HepG2 (cell line): ENCODE measurements around the gene EXOC6B. TPM values are rescaled to one million over a fixed set of nuclear protein-coding genes. Genes with fewer than 3 reads are reported as not detected.

Experiments used
- ATAC-seq: fragments of 200-7000 bp; cut with Tn5 transposase; 3 replicates; pipeline ENCODE4 v1.9.1; 2020; ENCODE audit warnings: mild to moderate bottlenecking, moderate library complexity
- BruUV-seq: library from RNA; stranded (reverse); fragments of 400-500 nt; replicated peaks from 2 replicates; lab custom pipeline; 2021; lab: Mats Ljungman, UMichigan
- CTCF ChIA-PET: fragments of 300-600 bp; formaldehyde crosslinking; extraction: SDS; loops from one replicate; lab custom pipeline; 2021; ENCODE audit warnings: low total read pairs, inconsistent platforms, low intra/inter-chr PET ratio; lab: Yijun Ruan, JAX
- POLR2A ChIA-PET: fragments of 350-600 bp; sonication (Branson Sonifier 250); formaldehyde crosslinking; loops from one replicate; lab custom pipeline; 2020; ENCODE audit warnings: antibody characterized with exemption, inconsistent platforms; lab: Yijun Ruan, JAX
- DNase-seq: peaks from one replicate; pipeline ENCODE4 v3.0.0-alpha.2; 2015; ENCODE audit warnings: low spot score
- FAIRE-seq: peaks from 3 replicates; lab custom pipeline; 2011; peaks lifted over from hg19 to GRCh38; lab: Jason Lieb, UNC
- H2AFZ ChIP-seq: one replicate; pipeline ENCODE4 v1.6.1; 2011; ENCODE audit warnings: low read length, inconsistent platforms
- H3K27ac ChIP-seq: fragments of 300-600 bp; 3 replicates; pipeline ENCODE4 v1.8.0; 2011; ENCODE audit warnings: mixed run types, mild to moderate bottlenecking, mixed read lengths, low read length, inconsistent platforms; ENCODE audit not compliant: insufficient read depth; ENCODE audit errors: extremely low read length
- H3K27me3 ChIP-seq, 2 experiments: fragments of 200-600 bp in 1 of 2; 2 replicates in 1 of 2; 3 replicates in 1 of 2; pipeline versions ENCODE4 v1.6.0 to v1.8.0; 2011; ENCODE audit warnings: low read length in 2 of 2, mild to moderate bottlenecking in 2 of 2, moderate library complexity in 2 of 2, inconsistent platforms in 1 of 2; ENCODE audit not compliant: insufficient read depth in 2 of 2, control insufficient read depth in 1 of 2
- H3K36me3 ChIP-seq, 2 experiments: fragments of 200-600 bp in 1 of 2; replicated peaks in 1 of 2; 2 replicates in 1 of 2; 3 replicates in 1 of 2; pipeline versions ENCODE4 v1.5.1 to v1.8.0; 2011; ENCODE audit warnings: low read length in 2 of 2, inconsistent platforms in 1 of 2; ENCODE audit not compliant: insufficient read depth in 2 of 2, control insufficient read depth in 1 of 2
- H3K4me1 ChIP-seq: 2 replicates; pipeline ENCODE4 v1.5.1; 2012; ENCODE audit warnings: low read length, inconsistent platforms; ENCODE audit not compliant: insufficient read depth
- H3K4me2 ChIP-seq: 2 replicates; pipeline ENCODE4 v1.6.0; 2011; ENCODE audit warnings: low read depth, low read length, inconsistent platforms
- H3K4me3 ChIP-seq, 3 experiments: fragments of 200-600 bp in 1 of 3; sonication (generic), shearing (Covaris generic) in 1 of 3; replicated peaks in 1 of 3; 2 replicates each; pipeline ENCODE4 v1.5.1; 2011 to 2016; ENCODE audit warnings: low read length in 3 of 3, inconsistent platforms in 2 of 3, low read depth in 2 of 3, mild to moderate bottlenecking in 2 of 3, control low read depth in 1 of 3, mixed read lengths in 1 of 3; ENCODE audit not compliant: insufficient read depth in 1 of 3
- H3K79me2 ChIP-seq: one replicate; pipeline ENCODE4 v1.6.1; 2011; ENCODE audit warnings: low read length, inconsistent platforms; ENCODE audit not compliant: insufficient read depth
- H3K9ac ChIP-seq: 2 replicates; pipeline ENCODE4 v1.6.0; 2011; ENCODE audit warnings: mild to moderate bottlenecking, low read depth, low read length, inconsistent platforms; ENCODE audit not compliant: insufficient read depth
- H3K9me3 ChIP-seq: 2 replicates; pipeline ENCODE4 v1.5.1; 2012; ENCODE audit warnings: mild to moderate bottlenecking, low read length
- H4K20me1 ChIP-seq: 2 replicates; pipeline ENCODE4 v1.6.0; 2011; ENCODE audit warnings: inconsistent platforms, mild to moderate bottlenecking, low read length, moderate library complexity; ENCODE audit not compliant: insufficient read depth
- CREM ChIP-seq, 2 experiments: sonication (generic) in 1 of 2; formaldehyde crosslinking in 1 of 2; IDR thresholded peaks; 2 replicates each; pipeline versions ENCODE4 v1.4.0 to v1.6.1; 2016 to 2020; ENCODE audit warnings: antibody characterized with exemption in 1 of 2, mild to moderate bottlenecking in 1 of 2, missing genetic modification reagents in 1 of 2
- FIP1L1 ChIP-seq: fragments of 200-400 bp; formaldehyde crosslinking; IDR thresholded peaks from 2 replicates; pipeline ENCODE4 v1.6.1; 2018; ENCODE audit warnings: low read depth, mild to moderate bottlenecking, low read length, moderate library complexity, borderline replicate concordance; ENCODE audit not compliant: insufficient read depth
- FOXO1 ChIP-seq: sonication (generic); formaldehyde crosslinking; IDR thresholded peaks from 2 replicates; pipeline ENCODE4 v1.4.0; 2020; ENCODE audit warnings: missing genetic modification reagents
- GATAD2A ChIP-seq: IDR thresholded peaks from 2 replicates; pipeline ENCODE4 v1.6.1; 2016
- HIVEP1 ChIP-seq: sonication (generic); formaldehyde crosslinking; IDR thresholded peaks from 2 replicates; pipeline ENCODE4 v1.4.0; 2020; ENCODE audit warnings: mild to moderate bottlenecking, missing genetic modification reagents
- HOXA9 ChIP-seq: sonication (generic); formaldehyde crosslinking; IDR thresholded peaks from 2 replicates; pipeline ENCODE4 v1.8.1; 2022; ENCODE audit warnings: missing genetic modification reagents, mild to moderate bottlenecking, moderate library complexity, borderline replicate concordance
- NFE2L1 ChIP-seq: sonication (generic); formaldehyde crosslinking; IDR thresholded peaks from 2 replicates; pipeline ENCODE4 v1.4.0; 2020; ENCODE audit warnings: missing genetic modification reagents, mild to moderate bottlenecking, borderline replicate concordance
- PBX2 ChIP-seq: IDR thresholded peaks from 2 replicates; pipeline ENCODE4 v1.6.1; 2016; ENCODE audit warnings: control low read depth
- POLR2AphosphoS5 ChIP-seq: IDR thresholded peaks from 2 replicates; pipeline ENCODE4 v1.6.1; 2012; ENCODE audit warnings: low read depth, low read length
- REST ChIP-seq, 2 experiments: IDR thresholded peaks; 2 replicates each; pipeline ENCODE4 v1.6.1; 2011 to 2012; ENCODE audit warnings: low read length in 2 of 2, borderline replicate concordance in 1 of 2, low read depth in 1 of 2, mild to moderate bottlenecking in 1 of 2, moderate library complexity in 1 of 2
- RNF2 ChIP-seq: fragments of 450-650 bp; conservative IDR thresholded peaks from 2 replicates; pipeline ENCODE4 v1.6.1; 2016; ENCODE audit warnings: low read depth
- TARDBP ChIP-seq: sonication (generic); formaldehyde crosslinking; IDR thresholded peaks from 2 replicates; pipeline ENCODE4 v1.8.0; 2022; ENCODE audit warnings: mild to moderate bottlenecking, missing genetic modification reagents
- ZBTB21 ChIP-seq: sonication (generic); formaldehyde crosslinking; IDR thresholded peaks from 2 replicates; pipeline ENCODE4 v1.4.0; 2020; ENCODE audit warnings: missing genetic modification reagents
- ZFYVE20 ChIP-seq: sonication (generic); formaldehyde crosslinking; IDR thresholded peaks from 2 replicates; pipeline ENCODE4 v1.8.0; 2023; ENCODE audit warnings: low read depth, mild to moderate bottlenecking, moderate library complexity, missing genetic modification reagents, borderline replicate concordance
- ZNF431 ChIP-seq: sonication (generic); formaldehyde crosslinking; IDR thresholded peaks from 2 replicates; pipeline ENCODE4 v1.9.0; 2022; ENCODE audit warnings: missing genetic modification reagents, low read depth, mild to moderate bottlenecking, borderline replicate concordance
- ZSCAN22 ChIP-seq: sonication (generic); formaldehyde crosslinking; IDR thresholded peaks from 2 replicates; pipeline ENCODE4 v1.4.0; 2020; ENCODE audit warnings: mild to moderate bottlenecking, missing genetic modification reagents
- WGBS: methylation state at CpG from one replicate; pipeline ENCODE4 v1.1.6; 2017; ENCODE audit warnings: low lambda C conversion rate; 5-methylcytosine and 5-hydroxymethylcytosine counted together
- in situ Hi-C: cut with HindIII; loops from 2 replicates; pipeline ENCODE4 v1.10.0; 2017; ENCODE audit warnings: low pct_unique_long_range_greater_than_20kb; ENCODE audit not compliant: extremely low pct_ligation_motif_present
- intact Hi-C: fragments of 100-400 bp; cut with micrococcal nuclease; formaldehyde crosslinking; loops from one replicate; pipeline ENCODE4 v1.10.0; 2022; ENCODE audit not compliant: unreplicated experiment
- polyA plus RNA-seq, 8 experiments: library from polyadenylated mRNA; depleted of rRNA in 3 of 8; stranded (reverse) in 7 of 8; unstranded in 1 of 8; fragments of >200 nt; fragmentation: Illumina TruSeq in 4 of 8; extraction: Trizol in 4 of 8; gene quantifications; 2 replicates each; pipeline versions ENCODE4 v1.2.1 to v1.2.3, GENCODE V29; 2011 to 2016; ENCODE audit warnings: low read depth in 4 of 8, missing spikeins in 1 of 8, mixed read lengths in 1 of 8; ENCODE audit not compliant: insufficient read depth in 1 of 8
- total RNA-seq, 5 experiments: library from RNA; depleted of rRNA; stranded (reverse); fragments of >200 nt; fragmentation: Illumina TruSeq; extraction: Trizol; gene quantifications; 2 replicates each; pipeline ENCODE4 v1.2.3, GENCODE V29; 2016; ENCODE audit warnings: low read depth in 1 of 5

EXOC6B gene
- total and polyA plus RNA-seq, 2 of the 13 experiments (the other 11 are each of a cell fraction or from before 2014, with no cell fraction given), result 9.1 to 15.9 TPM

- Histone ChIP-seq H3K9me3 (no peaks in the 10 kb centered on the region), H3K27ac (no peak overlapping the region), H3K36me3 (peaks cover 0 to 2% of the 10 kb centered on the region in 2 experiments; a peak in 2 of 5 replicates), H2AFZ (no peak overlapping the region), H3K79me2 (no peaks in the 10 kb centered on the region)
- in situ Hi-C loops, result no loop called here
- TF ChIP-seq FOXO1 (CRISPR knock-in tag) (no peak), HIVEP1 (CRISPR knock-in tag) (no peak), ZBTB21 (CRISPR knock-in tag) (no peak), CREM (IDR thresholded peaks at IDR 0.05) (no peak), CREM (CRISPR knock-in tag; IDR thresholded peaks at IDR 0.05) (no peak), ZNF431 (no peak), PBX2 (no peak), ZSCAN22 (CRISPR knock-in tag) (no peak), FIP1L1 (no peak), POLR2AphosphoS5 (no peak), ZFYVE20 (CRISPR knock-in tag) (no peak), HOXA9 (CRISPR knock-in tag) (no peak), NFE2L1 (CRISPR knock-in tag) (no peak), REST (IDR thresholded peaks at IDR 0.05; ENCODE audit: borderline replicate concordance in 1 of 2, low read depth in 1 of 2, low read length in 2 of 2) (no peak), GATAD2A (CRISPR knock-in tag) (no peak), RNF2 (no peak), TARDBP (CRISPR knock-in tag) (no peak)
- TF ChIP-seq, all 625 proteins: peak for 0
- ChIA-PET CTCF (no interaction called here), POLR2A (no interaction called here)
- Histone ChIP-seq H3K27me3 (no peaks in the 10 kb centered on the region), H3K4me1 (no peaks in the 10 kb centered on the region), H3K9ac (no peak overlapping the region), H4K20me1 (no peaks in the 10 kb centered on the region), H3K4me2 (no peak overlapping the region), H3K4me3 (no peak overlapping the region)
- intact Hi-C loops, result no loop called here
- no TSS peak for BruUV-seq
- WGBS, result 73% methylated on average over 2 of the region's 2 CpGs
- FAIRE-seq (no peak), DNase-seq (no peak), ATAC-seq (no peak)
Measured at GRCh38 chr2:72172478-72172877, 653.4 kb downstream of the EXOC6B start.
